Amniotic stem cell (primary cell): Measurements from ENCODE around the gene GNAO1.

Source experiments
- DNase-seq: peaks from one replicate; lab custom pipeline; 2025; lab: John Stamatoyannopoulos, UW

The GNAO1 gene

GRCh38 chr16:56400458-56400857 is 209.2 kb downstream of the GNAO1 start:
- no peak for DNase-seq

- DNase-seq: no peak
These were observed 210.2 kb downstream of the GNAO1 start for GRCh38 chr16:56401482-56401881.

GRCh38 chr16:56405977-56406672 is 214.8 kb downstream of the GNAO1 start:
- DNase-seq: no peak
